ENCODE data around the gene TRAPPC3L. TPM values are rescaled to one million over a fixed set of nuclear protein-coding genes. Genes with fewer than 3 reads are reported as not detected.

TRAPPC3L gene
- total and polyA plus RNA-seq, 2 experiments from 2014 or later, result not detected

GRCh38 chr6:116547358-116547757, 1.9 kb upstream of the TRAPPC3L start:
- H3K4me3 ChIP-seq, result no peak overlapping the region
- no peak overlapping the region for H3K27ac ChIP-seq
- DNase-seq (ENCODE audit: low read depth in 1 of 2, low spot score in 1 of 2), result no peak
- no peaks in the 10 kb centered on the region for H3K9me3 ChIP-seq (ENCODE audit: low read depth)
- H3K4me1 ChIP-seq (ENCODE audit: low read depth), result no peaks in the 10 kb centered on the region
- no peak for TF ChIP-seq CTCF (IDR thresholded peaks at IDR 0.05; ENCODE audit: low read depth, low read length)
- H3K27me3 ChIP-seq, result peaks cover 4% of the 10 kb centered on the region
- no peaks in the 10 kb centered on the region for H3K36me3 ChIP-seq

GRCh38 chr6:116543149-116543548, 2.3 kb downstream of the TRAPPC3L start:
- Histone ChIP-seq H3K9me3 (ENCODE audit: low read depth) (no peaks in the 10 kb centered on the region), H3K27me3 (peaks cover 16% of the 10 kb centered on the region), H3K27ac (no peak overlapping the region), H3K4me3 (no peak overlapping the region), H3K36me3 (no peaks in the 10 kb centered on the region), H3K4me1 (ENCODE audit: low read depth) (no peaks in the 10 kb centered on the region)
- no peak for TF ChIP-seq CTCF (IDR thresholded peaks at IDR 0.05; ENCODE audit: low read depth, low read length)
- no peak for DNase-seq (ENCODE audit: low read depth in 1 of 2, low spot score in 1 of 2)

DNA sequence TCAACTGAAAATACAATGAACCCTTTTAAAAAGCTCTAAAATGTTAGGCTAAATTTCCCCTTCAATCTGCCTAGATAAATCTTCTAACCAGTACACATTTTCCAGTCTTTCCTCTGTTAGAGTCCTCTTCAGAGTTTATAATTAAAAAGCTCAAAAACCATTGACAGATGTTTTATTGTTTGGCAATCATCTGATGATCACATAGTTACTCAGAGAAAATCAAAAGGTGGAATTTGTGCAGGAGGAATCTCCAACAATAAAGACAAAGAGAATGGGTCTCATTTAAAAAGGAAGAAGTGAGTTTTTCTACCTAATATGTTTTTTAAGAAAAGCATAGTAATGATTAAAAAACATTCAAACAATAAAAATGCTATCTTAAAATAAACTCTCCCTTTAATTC, 3.1 kb downstream of the TRAPPC3L start:
- TF ChIP-seq CTCF (IDR thresholded peaks at IDR 0.05; ENCODE audit: low read depth, low read length), result no peak
- DNase-seq (ENCODE audit: low read depth in 1 of 2, low spot score in 1 of 2), result no peak
- peaks cover 16% of the 10 kb centered on the region for H3K27me3 ChIP-seq
- no peak overlapping the region for H3K27ac ChIP-seq
- H3K4me3 ChIP-seq, result no peak overlapping the region
- H3K4me1 ChIP-seq (ENCODE audit: low read depth), result no peaks in the 10 kb centered on the region
- no peaks in the 10 kb centered on the region for H3K9me3 ChIP-seq (ENCODE audit: low read depth)
- no peaks in the 10 kb centered on the region for H3K36me3 ChIP-seq

DNA sequence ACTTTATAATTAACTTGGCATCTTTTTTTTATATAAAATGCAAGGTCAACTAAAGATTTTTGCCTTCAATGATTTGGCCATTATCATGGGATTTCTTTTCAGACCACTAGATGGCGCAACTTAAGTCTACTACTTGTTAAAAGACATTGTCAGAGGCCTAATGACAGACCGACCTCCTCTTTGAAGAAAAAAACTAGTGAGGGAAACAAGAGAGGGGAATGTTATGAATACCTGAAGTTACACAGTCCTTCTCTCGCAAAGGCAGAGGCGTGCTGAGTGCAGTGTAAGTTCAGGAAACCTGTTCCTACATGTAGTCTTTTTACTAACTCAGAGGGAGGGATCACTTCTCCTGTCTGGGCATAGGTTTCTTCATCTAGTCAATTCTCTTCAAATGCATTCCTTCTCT, 9.3 kb downstream of the TRAPPC3L start:
- Histone ChIP-seq H3K36me3 (no peaks in the 10 kb centered on the region), H3K9me3 (ENCODE audit: low read depth) (no peaks in the 10 kb centered on the region), H3K27ac (no peak overlapping the region), H3K27me3 (peaks cover 3% of the 10 kb centered on the region), H3K4me1 (ENCODE audit: low read depth) (no peaks in the 10 kb centered on the region), H3K4me3 (no peak overlapping the region)
- peak; percentile 76 to 79 for DNase-seq (ENCODE audit: low read depth in 1 of 2, low spot score in 1 of 2)
- TF ChIP-seq CTCF (IDR thresholded peaks at IDR 0.05; ENCODE audit: low read depth, low read length), result peak; percentile 68

DNA sequence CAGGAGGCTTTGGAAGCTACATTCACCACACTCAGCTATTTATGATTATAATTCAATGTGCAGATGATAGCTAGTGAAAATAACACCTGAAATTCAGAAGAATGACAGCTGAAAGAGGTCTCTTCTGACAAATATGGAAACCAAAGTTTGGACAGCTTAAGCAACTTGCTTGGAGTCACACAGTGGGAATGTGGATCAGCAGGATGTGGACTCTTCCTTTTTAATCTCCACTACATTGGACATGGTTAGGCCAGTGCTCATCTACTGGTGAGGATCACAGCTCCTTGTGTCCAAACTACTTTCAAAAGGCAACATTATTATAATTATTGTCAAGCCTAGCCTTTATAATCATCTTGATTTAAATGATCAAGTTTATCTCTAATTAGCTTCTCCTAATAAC, 10.4 kb downstream of the TRAPPC3L start:
- TF ChIP-seq CTCF (IDR thresholded peaks at IDR 0.05; ENCODE audit: low read depth, low read length), result no peak
- H3K27ac ChIP-seq, result no peak overlapping the region
- H3K4me1 ChIP-seq (ENCODE audit: low read depth), result no peaks in the 10 kb centered on the region
- DNase-seq (ENCODE audit: low read depth in 1 of 2, low spot score in 1 of 2), result no peak
- H3K9me3 ChIP-seq (ENCODE audit: low read depth), result no peaks in the 10 kb centered on the region
- H3K27me3 ChIP-seq, result no peaks in the 10 kb centered on the region
- no peaks in the 10 kb centered on the region for H3K36me3 ChIP-seq
- H3K4me3 ChIP-seq, result no peak overlapping the region
